GM12872 (cell line): ENCODE results near the gene GBGT1.

Experiments used
- CTCF ChIP-seq: IDR thresholded peaks from 3 replicates; pipeline ENCODE4 v1.5.1; 2011; ENCODE audit warnings: low read depth, mild to moderate bottlenecking, low read length, moderate library complexity; ENCODE audit not compliant: insufficient read depth

The GBGT1 gene

GRCh38 chr9:133126697-133127339, 36.9 kb downstream of the GBGT1 start:
- no peak for TF ChIP-seq CTCF

- no peak for TF ChIP-seq CTCF
These were observed 37.6 kb downstream of the GBGT1 start for GRCh38 chr9:133125941-133126696.

GRCh38 chr9:133124907-133125275, 38.8 kb downstream of the GBGT1 start:
- TF ChIP-seq CTCF = no peak

GRCh38 chr9:133124123-133124906, 39.4 kb downstream of the GBGT1 start:
- no peak for TF ChIP-seq CTCF

GRCh38 chr9:133122935-133123611, 40.6 kb downstream of the GBGT1 start:
- TF ChIP-seq CTCF = no peak

GRCh38 chr9:133122605-133122934, 41.1 kb downstream of the GBGT1 start:
- no peak for TF ChIP-seq CTCF
